Measurements from ENCODE around the gene FHOD3. TPM values are rescaled to one million over a fixed set of nuclear protein-coding genes. Genes with fewer than 3 reads are reported as not detected.

FHOD3 gene
- total RNA-seq, 2 donors from 2014 or later = 19.8 to 24.9 TPM

DNA sequence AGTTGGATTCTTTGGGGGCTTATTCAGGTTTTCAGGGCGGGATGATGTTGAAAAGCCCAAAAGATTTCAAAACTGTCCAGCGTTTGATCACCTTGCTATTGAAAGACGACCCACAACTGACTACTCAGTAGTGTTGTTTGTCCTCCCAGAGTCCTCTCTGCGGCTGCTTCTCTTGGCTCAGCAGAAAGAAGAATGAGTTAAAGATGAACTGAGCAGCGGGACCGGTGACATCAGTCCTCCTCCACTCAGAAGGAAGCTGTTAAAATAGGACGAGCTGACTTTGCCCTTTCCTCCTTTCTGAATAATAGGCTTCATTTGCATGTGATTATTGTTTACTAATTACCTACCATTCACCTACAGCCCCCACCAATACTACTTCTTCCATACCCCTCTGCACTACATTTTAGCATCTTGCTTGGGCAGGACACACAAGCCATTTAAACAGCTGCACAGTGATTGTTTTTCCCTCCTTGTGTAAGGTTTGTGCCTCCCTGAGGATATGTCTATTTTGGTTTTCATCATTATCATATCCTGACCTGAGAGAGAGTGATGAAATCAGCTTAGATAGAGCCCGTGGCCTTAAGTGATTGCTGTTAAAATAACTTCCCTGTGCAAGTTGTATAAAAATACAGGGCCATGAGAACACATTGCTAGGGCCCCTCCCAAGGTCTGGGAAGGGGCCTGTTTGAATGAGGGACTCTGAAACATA, 261.8 kb downstream of the FHOD3 start:
- no peak for DNase-seq (ENCODE audit: low spot score)
- no peak for ATAC-seq (ENCODE audit: insufficient number of reproducible peaks, low FRiP score, low read depth)
- no peaks in the 10 kb centered on the region for H3K27me3 ChIP-seq (replicated peaks; ENCODE audit: insufficient read depth)
- TF ChIP-seq, protein P1, sequence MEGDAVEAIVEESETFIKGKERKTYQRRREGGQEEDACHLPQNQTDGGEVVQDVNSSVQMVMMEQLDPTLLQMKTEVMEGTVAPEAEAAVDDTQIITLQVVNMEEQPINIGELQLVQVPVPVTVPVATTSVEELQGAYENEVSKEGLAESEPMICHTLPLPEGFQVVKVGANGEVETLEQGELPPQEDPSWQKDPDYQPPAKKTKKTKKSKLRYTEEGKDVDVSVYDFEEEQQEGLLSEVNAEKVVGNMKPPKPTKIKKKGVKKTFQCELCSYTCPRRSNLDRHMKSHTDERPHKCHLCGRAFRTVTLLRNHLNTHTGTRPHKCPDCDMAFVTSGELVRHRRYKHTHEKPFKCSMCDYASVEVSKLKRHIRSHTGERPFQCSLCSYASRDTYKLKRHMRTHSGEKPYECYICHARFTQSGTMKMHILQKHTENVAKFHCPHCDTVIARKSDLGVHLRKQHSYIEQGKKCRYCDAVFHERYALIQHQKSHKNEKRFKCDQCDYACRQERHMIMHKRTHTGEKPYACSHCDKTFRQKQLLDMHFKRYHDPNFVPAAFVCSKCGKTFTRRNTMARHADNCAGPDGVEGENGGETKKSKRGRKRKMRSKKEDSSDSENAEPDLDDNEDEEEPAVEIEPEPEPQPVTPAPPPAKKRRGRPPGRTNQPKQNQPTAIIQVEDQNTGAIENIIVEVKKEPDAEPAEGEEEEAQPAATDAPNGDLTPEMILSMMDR (IDR thresholded peaks at IDR 0.05) = no peak
- H3K9me3 ChIP-seq = no peaks in the 10 kb centered on the region
- H3K4me3 ChIP-seq = no peak overlapping the region
- no peak overlapping the region for H3K27ac ChIP-seq
- H3K36me3 ChIP-seq = no peaks in the 10 kb centered on the region
- H3K4me1 ChIP-seq (ENCODE audit: control insufficient read depth in 1 of 2, low read depth in 2 of 2) = no peaks in the 10 kb centered on the region

DNA sequence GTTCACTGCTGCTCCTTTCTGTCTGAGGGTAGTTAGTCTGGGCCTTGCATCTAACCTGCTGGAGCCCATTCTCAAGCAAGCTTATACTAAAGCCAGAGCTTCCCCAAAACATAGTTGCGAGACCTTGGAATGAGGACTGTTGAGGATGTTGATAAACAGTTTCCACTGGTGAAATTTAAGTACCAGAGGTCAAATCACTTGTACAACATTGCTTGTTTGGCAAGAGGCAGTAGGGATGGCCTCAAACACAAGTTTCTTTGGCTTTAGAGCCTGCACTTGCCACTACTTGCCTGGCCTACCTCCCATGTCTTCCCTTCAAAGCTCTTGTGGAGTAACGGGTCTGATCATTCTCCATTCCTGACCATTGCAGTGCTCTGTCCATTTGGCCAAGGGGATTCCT, 262.7 kb downstream of the FHOD3 start:
- H3K9me3 ChIP-seq = no peaks in the 10 kb centered on the region
- no peak overlapping the region for H3K4me3 ChIP-seq
- H3K4me1 ChIP-seq (ENCODE audit: control insufficient read depth in 1 of 2, low read depth in 2 of 2) = no peaks in the 10 kb centered on the region
- no peaks in the 10 kb centered on the region for H3K27me3 ChIP-seq (replicated peaks; ENCODE audit: insufficient read depth)
- no peak for DNase-seq (ENCODE audit: low spot score)
- H3K36me3 ChIP-seq = no peaks in the 10 kb centered on the region
- ATAC-seq (ENCODE audit: insufficient number of reproducible peaks, low FRiP score, low read depth) = no peak
- no peak overlapping the region for H3K27ac ChIP-seq
- TF ChIP-seq, protein P1 (IDR thresholded peaks at IDR 0.05) = no peak

DNA sequence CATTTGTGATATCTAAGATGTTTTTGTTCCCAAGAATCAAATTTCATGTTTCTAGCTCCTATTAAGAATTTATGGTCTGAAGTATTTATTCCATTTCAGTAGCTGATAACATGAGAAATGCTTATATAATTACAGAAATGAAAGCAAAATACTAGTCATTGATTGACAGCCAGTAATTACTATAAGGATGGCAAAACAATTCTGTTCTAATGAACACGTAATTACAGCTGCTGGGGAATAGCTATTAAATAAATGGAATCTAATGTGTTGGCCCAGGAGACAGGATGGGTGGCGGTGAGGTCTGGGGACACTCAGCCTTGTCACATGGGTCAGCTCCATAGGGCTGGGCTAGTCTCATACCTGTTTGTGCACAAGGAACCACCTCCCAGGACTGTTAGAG, 263.5 kb downstream of the FHOD3 start:
- H3K4me3 ChIP-seq = no peak overlapping the region
- DNase-seq (ENCODE audit: low spot score) = no peak
- no peaks in the 10 kb centered on the region for H3K27me3 ChIP-seq (replicated peaks; ENCODE audit: insufficient read depth)
- TF ChIP-seq, protein P1 (IDR thresholded peaks at IDR 0.05) = no peak
- no peak for ATAC-seq (ENCODE audit: insufficient number of reproducible peaks, low FRiP score, low read depth)
- no peaks in the 10 kb centered on the region for H3K9me3 ChIP-seq
- no peaks in the 10 kb centered on the region for H3K4me1 ChIP-seq (ENCODE audit: control insufficient read depth in 1 of 2, low read depth in 2 of 2)
- H3K36me3 ChIP-seq = no peaks in the 10 kb centered on the region
- H3K27ac ChIP-seq = no peak overlapping the region

DNA sequence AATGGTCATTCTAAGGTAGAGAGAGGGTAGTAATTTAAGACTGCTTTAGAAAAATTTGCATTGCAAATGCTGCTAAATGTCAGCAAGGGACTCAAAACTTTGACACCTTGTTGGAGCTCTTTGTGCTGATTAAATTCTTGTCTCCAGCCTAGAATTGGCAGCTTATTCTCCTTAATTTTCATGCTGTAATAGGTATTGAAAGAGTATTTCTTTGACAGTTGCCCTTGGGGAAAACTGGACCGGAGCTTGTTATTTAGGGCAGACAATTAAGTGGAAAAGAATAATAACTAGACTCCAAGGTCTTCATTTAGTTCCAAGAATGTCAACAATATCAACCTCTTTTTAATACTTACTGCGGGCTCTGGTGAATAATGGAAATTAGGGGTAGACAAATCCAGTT, 267.3 kb downstream of the FHOD3 start:
- no peaks in the 10 kb centered on the region for H3K9me3 ChIP-seq
- no peaks in the 10 kb centered on the region for H3K36me3 ChIP-seq
- no peak overlapping the region for H3K27ac ChIP-seq
- H3K4me1 ChIP-seq (ENCODE audit: control insufficient read depth in 1 of 2, low read depth in 2 of 2) = peaks cover 0 to 14% of the 10 kb centered on the region in 2 donors
- ATAC-seq (ENCODE audit: insufficient number of reproducible peaks, low FRiP score, low read depth) (no peak), DNase-seq (ENCODE audit: low spot score) (no peak)
- no peaks in the 10 kb centered on the region for H3K27me3 ChIP-seq (replicated peaks; ENCODE audit: insufficient read depth)
- no peak overlapping the region for H3K4me3 ChIP-seq
- TF ChIP-seq, protein P1 (IDR thresholded peaks at IDR 0.05) = no peak

DNA sequence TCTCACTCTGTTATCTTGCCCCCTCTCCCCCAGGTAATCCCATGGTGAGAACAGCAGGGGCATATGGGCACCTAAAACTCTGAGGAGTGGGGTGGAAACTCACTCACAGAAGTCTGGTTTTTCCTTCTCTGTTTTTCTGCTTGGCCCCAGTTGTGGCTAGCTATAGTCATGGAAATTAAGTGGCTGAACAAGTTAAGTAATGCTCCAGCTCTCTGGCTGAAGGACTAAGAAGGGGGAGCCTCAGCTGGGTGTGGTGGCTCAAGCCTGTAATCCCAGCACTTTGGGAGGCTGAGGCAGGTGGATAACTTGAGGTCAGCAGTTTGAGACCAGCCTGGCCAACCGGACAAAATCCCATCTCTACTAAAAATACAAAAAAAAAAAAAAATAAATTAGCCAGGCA, 270.3 kb downstream of the FHOD3 start:
- Histone ChIP-seq H3K27me3 (replicated peaks; ENCODE audit: insufficient read depth) (no peaks in the 10 kb centered on the region), H3K4me3 (no peak overlapping the region), H3K27ac (no peak overlapping the region), H3K9me3 (no peaks in the 10 kb centered on the region), H3K4me1 (ENCODE audit: control insufficient read depth in 1 of 2, low read depth in 2 of 2) (peaks cover 0 to 14% of the 10 kb centered on the region in 2 donors), H3K36me3 (no peaks in the 10 kb centered on the region)
- TF ChIP-seq, protein P1 (IDR thresholded peaks at IDR 0.05) = no peak
- DNase-seq (ENCODE audit: low spot score) = no peak
- ATAC-seq (ENCODE audit: insufficient number of reproducible peaks, low FRiP score, low read depth) = no peak
